MM.1S (cell line): ENCODE results near the gene DSTN.

Experiments used
- DNase-seq: peaks from one replicate; pipeline ENCODE4 v3.0.0-alpha.2; 2015
- H2AFZ ChIP-seq: fragments of 300-600 bp; sonication (generic); 2 replicates; pipeline ENCODE4 v1.6.0; 2016; ENCODE audit warnings: antibody characterized with exemption, low read length
- H3F3A ChIP-seq: fragments of 300-600 bp; sonication (generic); 2 replicates; pipeline ENCODE4 v1.6.1; 2016; ENCODE audit warnings: mild to moderate bottlenecking, antibody characterized with exemption, low read length, moderate library complexity, mixed read lengths; ENCODE audit not compliant: insufficient read depth
- H3K27ac ChIP-seq: fragments of 300-600 bp; sonication (generic); 2 replicates; pipeline ENCODE4 v1.5.1; 2016; ENCODE audit warnings: mild to moderate bottlenecking, low read length
- H3K27me3 ChIP-seq: fragments of 300-600 bp; sonication (generic); replicated peaks from 2 replicates; pipeline ENCODE4 v1.6.0; 2016; ENCODE audit warnings: low read length; ENCODE audit not compliant: insufficient read depth
- H3K36me3 ChIP-seq: fragments of 300-600 bp; sonication (generic); replicated peaks from 2 replicates; pipeline ENCODE4 v1.6.1; 2016; ENCODE audit warnings: mild to moderate bottlenecking, low read length, mixed read lengths; ENCODE audit not compliant: insufficient read depth
- H3K4me1 ChIP-seq: fragments of 300-600 bp; sonication (generic); 2 replicates; pipeline ENCODE4 v1.6.1; 2016; ENCODE audit warnings: low read length, mixed read lengths
- H3K4me2 ChIP-seq: fragments of 300-600 bp; sonication (generic); 2 replicates; pipeline ENCODE4 v1.6.0; 2016; ENCODE audit warnings: low read depth, low read length
- H3K4me3 ChIP-seq: fragments of 300-600 bp; sonication (generic); 2 replicates; pipeline ENCODE4 v1.5.1; 2016; ENCODE audit warnings: low read length, mixed read lengths
- H3K79me2 ChIP-seq: fragments of 300-600 bp; sonication (generic); 2 replicates; pipeline ENCODE4 v1.6.1; 2016; ENCODE audit warnings: mixed run types, low read length, mixed read lengths
- H3K9ac ChIP-seq: fragments of 300-600 bp; sonication (generic); 2 replicates; pipeline ENCODE4 v1.6.1; 2016; ENCODE audit warnings: low read length, mixed read lengths
- H3K9me2 ChIP-seq: fragments of 300-600 bp; sonication (generic); replicated peaks from 2 replicates; pipeline ENCODE4 v1.6.1; 2016; ENCODE audit warnings: mild to moderate bottlenecking, low read length, mixed read lengths; ENCODE audit not compliant: insufficient read depth
- H3K9me3 ChIP-seq: fragments of 300-600 bp; sonication (generic); replicated peaks from 2 replicates; pipeline ENCODE4 v1.6.1; 2016; ENCODE audit warnings: mild to moderate bottlenecking, low read length, mixed read lengths; ENCODE audit not compliant: insufficient read depth
- H4K20me1 ChIP-seq: fragments of 300-600 bp; sonication (generic); 2 replicates; pipeline ENCODE4 v1.6.1; 2016; ENCODE audit warnings: mild to moderate bottlenecking, low read length, moderate library complexity, mixed read lengths; ENCODE audit not compliant: insufficient read depth
- CTCF ChIP-seq: fragments of 300-600 bp; sonication (generic); IDR thresholded peaks from 2 replicates; pipeline ENCODE4 v1.5.1; 2016; ENCODE audit warnings: antibody characterized with exemption, low read length, mixed read lengths
- EZH2 ChIP-seq: fragments of 300-600 bp; sonication (generic); optimal IDR thresholded peaks from 2 replicates; pipeline ENCODE3; 2017; ENCODE audit warnings: low read depth, mild to moderate bottlenecking, antibody characterized with exemption, low read length, mixed read lengths
- EZH2phosphoT487 ChIP-seq: fragments of 300-600 bp; sonication (generic); IDR thresholded peaks from 2 replicates; pipeline ENCODE4 v1.6.1; 2018; ENCODE audit warnings: antibody characterized with exemption, low read length

DSTN gene

GRCh38 chr20:17536944-17537444, 32.9 kb upstream of the DSTN start:
- H2AFZ ChIP-seq, result peak overlapping the region; percentile 44; the same call in 1 of the 2 replicates

GRCh38 chr20:17537959-17538358, 31.9 kb upstream of the DSTN start:
- Histone ChIP-seq H3K27ac (no peak overlapping the region), H3K36me3 (no peaks in the 10 kb centered on the region), H3K27me3 (no peaks in the 10 kb centered on the region), H3K9ac (no peak overlapping the region), H3K4me2 (no peak overlapping the region), H3K9me3 (no peaks in the 10 kb centered on the region), H3K79me2 (no peaks in the 10 kb centered on the region), H3F3A (no peaks in the 10 kb centered on the region), H3K4me3 (no peak overlapping the region), H3K4me1 (no peaks in the 10 kb centered on the region), H3K9me2 (no peaks in the 10 kb centered on the region), H2AFZ (no peak overlapping the region), H4K20me1 (no peaks in the 10 kb centered on the region)
- TF ChIP-seq EZH2 (no peak), EZH2phosphoT487 (no peak), CTCF (no peak)
- no peak for DNase-seq

More at GRCh38 chr20:17536944-17537444, 32.9 kb upstream of the DSTN start:
- no peak overlapping the region for H3K4me3 ChIP-seq
- no peaks in the 10 kb centered on the region for H4K20me1 ChIP-seq
- no peak overlapping the region for H3K9ac ChIP-seq
- H3F3A ChIP-seq, result no peaks in the 10 kb centered on the region
- H3K4me2 ChIP-seq, result no peak overlapping the region
- H3K27me3 ChIP-seq, result no peaks in the 10 kb centered on the region
- H3K4me1 ChIP-seq, result no peaks in the 10 kb centered on the region
- no peaks in the 10 kb centered on the region for H3K9me3 ChIP-seq
- TF ChIP-seq EZH2 (no peak), CTCF (peak; percentile 92), EZH2phosphoT487 (no peak)
- H3K36me3 ChIP-seq, result no peaks in the 10 kb centered on the region
- no peaks in the 10 kb centered on the region for H3K9me2 ChIP-seq
- H3K27ac ChIP-seq, result no peak overlapping the region
- no peaks in the 10 kb centered on the region for H3K79me2 ChIP-seq
- DNase-seq, result peak; percentile 77

GRCh38 chr20:17538517-17539170, 31.2 kb upstream of the DSTN start:
- Histone ChIP-seq H3K79me2 (no peaks in the 10 kb centered on the region), H3K9me3 (no peaks in the 10 kb centered on the region), H3F3A (no peaks in the 10 kb centered on the region), H3K4me2 (no peak overlapping the region), H3K9me2 (no peaks in the 10 kb centered on the region), H3K4me1 (no peaks in the 10 kb centered on the region), H3K9ac (no peak overlapping the region), H3K27ac (no peak overlapping the region), H4K20me1 (no peaks in the 10 kb centered on the region), H3K27me3 (no peaks in the 10 kb centered on the region), H3K36me3 (no peaks in the 10 kb centered on the region), H3K4me3 (no peak overlapping the region), H2AFZ (no peak overlapping the region)
- DNase-seq, result no peak
- no peak for TF ChIP-seq CTCF
- TF ChIP-seq EZH2phosphoT487, result no peak
- no peak for TF ChIP-seq EZH2
